GM23338 (cell line): ENCODE data around the gene SCRG1.

Experiments used
- CTCF ChIP-seq, 2 experiments: fragments of 200-600 bp in 1 of 2; sonication (generic) in 1 of 2; conservative IDR thresholded peaks; 2 replicates each; pipeline versions ENCODE4 v1.5.1 to v1.6.1; 2016 to 2017; ENCODE audit warnings: antibody characterized with exemption in 2 of 2, low read depth in 2 of 2, mild to moderate bottlenecking in 2 of 2, moderate library complexity in 1 of 2
- EZH2 ChIP-seq: fragments of 200-600 bp; sonication (generic); IDR thresholded peaks from one replicate; pipeline ENCODE4 v1.8.0; 2017; ENCODE audit warnings: antibody characterized with exemption, mild to moderate bottlenecking, low read depth; ENCODE audit not compliant: unreplicated experiment
- EZH2phosphoT487 ChIP-seq: fragments of 200-600 bp; sonication (generic); IDR thresholded peaks from one replicate; pipeline ENCODE4 v1.8.1; 2018; ENCODE audit warnings: antibody characterized with exemption; ENCODE audit not compliant: unreplicated experiment
- POLR2AphosphoS5 ChIP-seq: IDR thresholded peaks from 2 replicates; pipeline ENCODE4 v1.6.1; 2016; ENCODE audit warnings: antibody characterized with exemption, low read depth
- STAT1 ChIP-seq: IDR thresholded peaks from one replicate; pipeline ENCODE4 v1.6.1; 2016; ENCODE audit warnings: antibody characterized with exemption; ENCODE audit not compliant: unreplicated experiment

GRCh38 chr4:173415885-173416653, 17.2 kb upstream of the SCRG1 start:
- TF ChIP-seq POLR2AphosphoS5: no peak
- no peak for TF ChIP-seq STAT1
- no peak for TF ChIP-seq CTCF (conservative IDR thresholded peaks at IDR 0.05; ENCODE audit: low read depth in 2 of 2)
- no peak for TF ChIP-seq EZH2phosphoT487
- TF ChIP-seq EZH2: no peak
